OCI-LY1 (cell line): ENCODE results near the gene NLK.

Source experiments
- H2AFZ ChIP-seq: fragments of 200-600 bp; sonication (generic), shearing (Covaris generic); 2 replicates; pipeline ENCODE4 v1.6.0; 2014; ENCODE audit warnings: antibody characterized with exemption, mild to moderate bottlenecking, low read length
- H3F3A ChIP-seq: fragments of 200-600 bp; sonication (generic), shearing (Covaris generic); 2 replicates; pipeline ENCODE4 v1.6.0; 2014; ENCODE audit warnings: mild to moderate bottlenecking, antibody characterized with exemption, low read length, moderate library complexity; ENCODE audit not compliant: insufficient read depth
- H3K27ac ChIP-seq: fragments of 200-600 bp; sonication (generic); 2 replicates; pipeline ENCODE4 v1.5.1; 2014; ENCODE audit warnings: low read length, mixed run types, mild to moderate bottlenecking, low read depth; ENCODE audit not compliant: poor library complexity, severe bottlenecking
- H3K27me3 ChIP-seq: fragments of 200-600 bp; sonication (generic); 2 replicates; pipeline ENCODE4 v1.6.0; 2014; ENCODE audit warnings: antibody characterized with exemption, mild to moderate bottlenecking, low read length, moderate library complexity; ENCODE audit not compliant: insufficient read depth
- H3K36me3 ChIP-seq: fragments of 200-600 bp; sonication (generic); 2 replicates; pipeline ENCODE4 v1.6.1; 2014; ENCODE audit warnings: mild to moderate bottlenecking, antibody characterized with exemption, low read length, moderate library complexity, mixed read lengths; ENCODE audit not compliant: insufficient read depth
- H3K4me1 ChIP-seq: fragments of 200-600 bp; sonication (generic); 2 replicates; pipeline ENCODE4 v1.5.1; 2014; ENCODE audit warnings: mild to moderate bottlenecking, low read length, moderate library complexity; ENCODE audit not compliant: insufficient read depth, severe bottlenecking
- H3K4me2 ChIP-seq: fragments of 200-600 bp; sonication (generic), shearing (Covaris generic); 2 replicates; pipeline ENCODE4 v1.6.1; 2014; ENCODE audit warnings: low read length
- H3K4me3 ChIP-seq: fragments of 200-600 bp; sonication (generic); 2 replicates; pipeline ENCODE4 v1.5.1; 2014; ENCODE audit warnings: low read length, low read depth, mild to moderate bottlenecking, mixed read lengths; ENCODE audit not compliant: poor library complexity, severe bottlenecking
- H3K79me2 ChIP-seq: fragments of 200-600 bp; shearing (Covaris generic); 2 replicates; pipeline ENCODE4 v1.6.1; 2016; ENCODE audit warnings: mixed run types, low read length, mixed read lengths; ENCODE audit not compliant: insufficient read depth
- H3K9ac ChIP-seq: fragments of 200-600 bp; sonication (generic), shearing (Covaris generic); 2 replicates; pipeline ENCODE4 v1.6.1; 2014; ENCODE audit warnings: mild to moderate bottlenecking, low read length, mixed read lengths
- H3K9me2 ChIP-seq: fragments of 200-600 bp; sonication (generic), shearing (Covaris generic); 2 replicates; pipeline ENCODE4 v1.6.1; 2014; ENCODE audit warnings: low read depth, mild to moderate bottlenecking, low read length, mixed read lengths
- H3K9me3 ChIP-seq: fragments of 200-600 bp; shearing (Covaris generic); 2 replicates; pipeline ENCODE4 v1.6.1; 2014; ENCODE audit warnings: low read length, mixed read lengths
- H4K20me1 ChIP-seq: fragments of 200-600 bp; sonication (generic), shearing (Covaris generic); 2 replicates; pipeline ENCODE4 v1.6.0; 2016; ENCODE audit warnings: mild to moderate bottlenecking, low read length; ENCODE audit not compliant: insufficient read depth
- EZH2 ChIP-seq: fragments of 200-600 bp; sonication (generic), shearing (Covaris generic); IDR thresholded peaks from 2 replicates; pipeline ENCODE4 v1.8.0; 2017; ENCODE audit warnings: borderline replicate concordance, mixed run types, mild to moderate bottlenecking, antibody characterized with exemption, low read length, moderate library complexity, mixed read lengths
- TF ChIP-seq, protein P1 (sequence below): fragments of 200-600 bp; sonication (generic), shearing (Covaris generic); IDR thresholded peaks from 2 replicates; pipeline ENCODE4 v1.5.1; 2017; ENCODE audit warnings: mild to moderate bottlenecking, antibody characterized with exemption, low read length, moderate library complexity, mixed read lengths

Gene NLK

DNA sequence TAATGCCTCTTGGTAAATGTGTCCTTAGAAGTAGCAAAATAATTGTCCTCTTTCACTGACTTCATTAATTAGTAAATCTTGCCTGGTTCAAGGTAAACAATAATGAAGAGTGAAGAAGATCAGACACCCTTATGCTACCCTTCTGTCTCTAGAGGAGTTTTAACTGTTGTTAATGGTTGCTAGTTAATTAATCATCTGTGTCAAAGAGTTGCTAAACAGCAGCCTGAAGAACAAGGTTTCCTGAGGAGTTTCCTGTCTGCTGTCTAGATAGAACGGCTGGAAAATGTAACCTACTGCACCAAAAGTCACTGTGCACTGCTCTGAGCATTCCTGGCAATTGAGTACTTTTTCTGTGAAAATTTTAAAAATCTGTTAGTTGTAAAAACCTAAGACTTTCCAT, 131.3 kb downstream of the NLK start:
- Histone ChIP-seq H3K4me2 (no peak overlapping the region), H3K9me2 (no peaks in the 10 kb centered on the region), H3K79me2 (no peaks in the 10 kb centered on the region), H3K9ac (no peak overlapping the region), H3K4me1 (no peaks in the 10 kb centered on the region), H3K27ac (no peak overlapping the region), H2AFZ (no peak overlapping the region), H3F3A (no peaks in the 10 kb centered on the region; the same call in 1 of the 2 replicates), H3K4me3 (no peak overlapping the region), H4K20me1 (no peaks in the 10 kb centered on the region), H3K9me3 (no peaks in the 10 kb centered on the region), H3K36me3 (peaks cover 67% of the 10 kb centered on the region), H3K27me3 (no peaks in the 10 kb centered on the region)
- TF ChIP-seq, protein P1, sequence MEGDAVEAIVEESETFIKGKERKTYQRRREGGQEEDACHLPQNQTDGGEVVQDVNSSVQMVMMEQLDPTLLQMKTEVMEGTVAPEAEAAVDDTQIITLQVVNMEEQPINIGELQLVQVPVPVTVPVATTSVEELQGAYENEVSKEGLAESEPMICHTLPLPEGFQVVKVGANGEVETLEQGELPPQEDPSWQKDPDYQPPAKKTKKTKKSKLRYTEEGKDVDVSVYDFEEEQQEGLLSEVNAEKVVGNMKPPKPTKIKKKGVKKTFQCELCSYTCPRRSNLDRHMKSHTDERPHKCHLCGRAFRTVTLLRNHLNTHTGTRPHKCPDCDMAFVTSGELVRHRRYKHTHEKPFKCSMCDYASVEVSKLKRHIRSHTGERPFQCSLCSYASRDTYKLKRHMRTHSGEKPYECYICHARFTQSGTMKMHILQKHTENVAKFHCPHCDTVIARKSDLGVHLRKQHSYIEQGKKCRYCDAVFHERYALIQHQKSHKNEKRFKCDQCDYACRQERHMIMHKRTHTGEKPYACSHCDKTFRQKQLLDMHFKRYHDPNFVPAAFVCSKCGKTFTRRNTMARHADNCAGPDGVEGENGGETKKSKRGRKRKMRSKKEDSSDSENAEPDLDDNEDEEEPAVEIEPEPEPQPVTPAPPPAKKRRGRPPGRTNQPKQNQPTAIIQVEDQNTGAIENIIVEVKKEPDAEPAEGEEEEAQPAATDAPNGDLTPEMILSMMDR = no peak
- no peak for TF ChIP-seq EZH2

DNA sequence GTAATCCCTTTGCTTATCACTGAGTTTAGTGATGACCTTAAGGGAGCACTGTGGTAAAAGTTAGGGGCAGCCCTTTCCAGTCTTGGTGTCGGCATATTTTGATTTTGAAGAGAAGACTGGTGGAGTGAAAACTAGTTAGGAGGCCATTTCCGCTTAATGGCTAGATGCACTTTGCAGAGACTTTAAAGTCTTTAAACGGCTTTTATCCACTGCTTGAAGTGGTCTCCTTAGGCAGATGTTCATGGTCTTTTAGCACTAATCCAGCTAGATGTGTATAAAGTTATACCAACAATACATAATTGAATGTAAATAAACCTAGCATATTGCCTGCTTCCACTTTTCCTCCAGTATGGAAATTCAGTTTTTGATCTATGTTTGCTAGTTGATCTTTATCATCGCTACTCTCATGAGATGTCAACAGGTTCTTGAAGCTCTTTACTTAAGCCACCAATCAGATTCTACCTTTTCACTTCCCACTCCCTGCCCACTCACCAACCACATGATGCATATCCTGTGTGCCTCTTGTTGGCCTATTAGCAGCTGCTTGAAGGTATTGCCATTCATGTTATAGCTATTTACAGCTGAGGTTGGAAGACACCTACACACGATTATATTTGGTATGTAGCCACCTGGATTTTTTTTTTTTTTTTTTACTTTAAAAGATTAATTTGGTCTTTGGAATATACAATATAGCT, 132.0 kb downstream of the NLK start:
- Histone ChIP-seq H3K4me3 (no peak overlapping the region), H3K27me3 (no peaks in the 10 kb centered on the region), H3K4me1 (no peaks in the 10 kb centered on the region), H2AFZ (no peak overlapping the region), H3F3A (no peaks in the 10 kb centered on the region; the same call in 1 of the 2 replicates), H3K4me2 (no peak overlapping the region), H3K9ac (no peak overlapping the region), H3K9me2 (no peaks in the 10 kb centered on the region), H3K36me3 (peaks cover 61% of the 10 kb centered on the region; the same call in 1 of the 2 replicates), H4K20me1 (no peaks in the 10 kb centered on the region), H3K79me2 (no peaks in the 10 kb centered on the region), H3K9me3 (no peaks in the 10 kb centered on the region), H3K27ac (no peak overlapping the region)
- TF ChIP-seq, protein P1 = no peak
- no peak for TF ChIP-seq EZH2

DNA sequence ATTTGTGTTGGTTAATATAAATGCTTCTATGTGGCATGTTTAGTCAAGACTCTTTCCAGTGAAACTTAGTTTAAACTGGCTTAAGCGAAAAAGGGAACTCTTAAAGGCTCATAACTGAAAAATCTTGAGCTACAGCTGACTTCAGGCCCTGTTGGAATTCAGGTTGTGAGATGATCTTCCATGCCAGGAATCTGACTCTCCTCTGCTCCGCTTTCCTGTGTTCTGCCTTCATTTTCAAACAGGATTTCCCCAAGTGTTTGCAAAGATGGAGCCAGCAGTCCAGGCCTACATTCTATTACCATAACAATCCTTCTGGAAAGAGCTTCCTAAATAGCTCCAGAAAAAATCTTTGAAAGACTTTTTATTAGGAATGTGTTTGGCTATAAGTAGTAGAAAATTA, 134.9 kb downstream of the NLK start:
- Histone ChIP-seq H4K20me1 (no peaks in the 10 kb centered on the region), H3K9me2 (no peaks in the 10 kb centered on the region), H3K36me3 (peaks cover 38% of the 10 kb centered on the region; the same call in 1 of the 2 replicates), H3K4me1 (no peaks in the 10 kb centered on the region), H2AFZ (no peak overlapping the region), H3K9me3 (no peaks in the 10 kb centered on the region), H3K4me3 (no peak overlapping the region), H3K79me2 (no peaks in the 10 kb centered on the region), H3K27ac (no peak overlapping the region), H3K4me2 (no peak overlapping the region), H3F3A (no peaks in the 10 kb centered on the region; the same call in 1 of the 2 replicates), H3K9ac (no peak overlapping the region), H3K27me3 (no peaks in the 10 kb centered on the region)
- TF ChIP-seq, protein P1 = no peak
- TF ChIP-seq EZH2 = no peak
